Neural crest cell (in vitro differentiated cells): ENCODE results near the gene ASRGL1. TPM values are rescaled to one million over a fixed set of nuclear protein-coding genes. Genes with fewer than 3 reads are reported as not detected.

Source experiments
- DNase-seq: peaks from one replicate; pipeline ENCODE4 v3.0.0; 2021; ENCODE audit warnings: low read depth, mixed read lengths, low spot score
- H3K27ac Mint-ChIP-seq: one replicate; pipeline ENCODE4 v1.8.0; 2021; ENCODE audit warnings: mild to moderate bottlenecking, mixed read lengths; ENCODE audit not compliant: unreplicated experiment
- H3K27me3 Mint-ChIP-seq: 2 replicates; pipeline ENCODE4 v1.8.0; 2021; ENCODE audit warnings: low read depth, mild to moderate bottlenecking, mixed read lengths
- H3K36me3 Mint-ChIP-seq: 2 replicates; pipeline ENCODE4 v1.8.0; 2021; ENCODE audit warnings: low read depth, mild to moderate bottlenecking, mixed read lengths
- H3K4me1 Mint-ChIP-seq: 2 replicates; pipeline ENCODE4 v1.8.0; 2021; ENCODE audit warnings: mixed read lengths
- H3K4me3 Mint-ChIP-seq: one replicate; pipeline ENCODE4 v1.8.0; 2021; ENCODE audit warnings: mild to moderate bottlenecking, mixed read lengths
- H3K9me3 Mint-ChIP-seq: 2 replicates; pipeline ENCODE4 v1.8.0; 2021; ENCODE audit warnings: mixed read lengths
- CTCF ChIP-seq: fragments of 200-600 bp; sonication (generic); conservative IDR thresholded peaks from 2 replicates; pipeline ENCODE4 v1.5.0; 2021; ENCODE audit warnings: antibody characterized with exemption, mild to moderate bottlenecking
- total RNA-seq: library from RNA; stranded (reverse); gene quantifications from 2 replicates; pipeline ENCODE4 v1.2.1, GENCODE V29; 2021

Gene ASRGL1
- total RNA-seq, 1 donor from 2014 or later, result 57.5 TPM

DNA sequence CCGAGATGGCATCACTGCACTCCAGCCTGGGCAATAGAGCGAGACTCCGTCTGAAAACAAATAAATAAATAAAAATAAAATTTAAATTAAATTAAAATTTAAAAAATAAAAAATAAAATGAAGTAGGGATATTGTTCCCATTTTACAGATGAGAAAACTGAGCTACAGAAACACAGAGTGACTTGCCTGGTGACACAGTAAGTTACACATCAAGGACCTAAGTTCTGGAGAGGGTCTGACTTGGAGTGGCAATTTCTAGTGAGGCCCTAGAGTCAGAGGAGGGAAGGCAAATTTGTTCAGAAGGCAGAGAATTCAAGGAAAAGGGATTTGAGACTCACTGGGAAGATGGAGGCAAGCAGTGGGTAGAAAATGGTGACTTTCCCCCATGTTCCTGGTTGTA is 83.6 kb downstream of the ASRGL1 start:
- DNase-seq, result no peak
- peaks cover 9% of the 10 kb centered on the region for H3K4me1 Mint-ChIP-seq
- H3K4me3 Mint-ChIP-seq, result no peak overlapping the region
- no peak overlapping the region for H3K27ac Mint-ChIP-seq
- H3K36me3 Mint-ChIP-seq, result no peaks in the 10 kb centered on the region
- TF ChIP-seq CTCF, result no peak
- H3K9me3 Mint-ChIP-seq, result no peaks in the 10 kb centered on the region
- peaks cover 23% of the 10 kb centered on the region for H3K27me3 Mint-ChIP-seq

- no peak overlapping the region for H3K4me3 Mint-ChIP-seq
- H3K36me3 Mint-ChIP-seq, result no peaks in the 10 kb centered on the region
- peaks cover 1% of the 10 kb centered on the region for H3K4me1 Mint-ChIP-seq
- no peaks in the 10 kb centered on the region for H3K9me3 Mint-ChIP-seq
- no peak for DNase-seq
- H3K27me3 Mint-ChIP-seq, result peaks cover 23% of the 10 kb centered on the region
- H3K27ac Mint-ChIP-seq, result no peak overlapping the region
- TF ChIP-seq CTCF, result no peak
Observed at GRCh38 chr11:62421996-62422395, 84.7 kb downstream of the ASRGL1 start.

- no peak for DNase-seq
- Mint-ChIP-seq H3K4me3 (no peak overlapping the region), H3K9me3 (no peaks in the 10 kb centered on the region), H3K27me3 (peaks cover 23% of the 10 kb centered on the region), H3K4me1 (no peaks in the 10 kb centered on the region), H3K36me3 (no peaks in the 10 kb centered on the region), H3K27ac (no peak overlapping the region)
- TF ChIP-seq CTCF, result no peak
Observed at GRCh38 chr11:62423012-62423411, 85.8 kb downstream of the ASRGL1 start.

- no peaks in the 10 kb centered on the region for H3K4me1 Mint-ChIP-seq
- no peaks in the 10 kb centered on the region for H3K9me3 Mint-ChIP-seq
- peaks cover 17% of the 10 kb centered on the region for H3K27me3 Mint-ChIP-seq
- no peak for DNase-seq
- H3K27ac Mint-ChIP-seq, result no peak overlapping the region
- H3K4me3 Mint-ChIP-seq, result no peak overlapping the region
- H3K36me3 Mint-ChIP-seq, result no peaks in the 10 kb centered on the region
- TF ChIP-seq CTCF, result no peak
Observed at GRCh38 chr11:62427630-62428233, 90.5 kb downstream of the ASRGL1 start.

- Mint-ChIP-seq H3K4me3 (no peak overlapping the region), H3K36me3 (no peaks in the 10 kb centered on the region), H3K27ac (no peak overlapping the region), H3K4me1 (peaks cover 1% of the 10 kb centered on the region), H3K27me3 (peaks cover 7% of the 10 kb centered on the region), H3K9me3 (no peaks in the 10 kb centered on the region)
- DNase-seq, result no peak
- TF ChIP-seq CTCF, result no peak
Observed at GRCh38 chr11:62428871-62429560, 91.8 kb downstream of the ASRGL1 start.
